ENCODE data around the gene LY6G5B. TPM values are rescaled to one million over a fixed set of nuclear protein-coding genes. Genes with fewer than 3 reads are reported as not detected.

LY6G5B gene
- total RNA-seq, 4 donors from 2014 or later, result 2.9 to 4.0 (median 3.2) TPM

GRCh38 chr6:31622684-31623091 is 47.1 kb upstream of the LY6G5B start:
- peak overlapping the region; percentile 92 to 99 (median 96) for H3K27ac ChIP-seq (replicated peaks in 1 of 4)
- H3K9me3 ChIP-seq, result no peaks in the 10 kb centered on the region
- intact Hi-C loops (cut with DNase I), result no loop called here
- H3K36me3 ChIP-seq, result peaks cover 42 to 52% (median 48%) of the 10 kb centered on the region in 4 donors
- peaks cover 15 to 32% (median 24%) of the 10 kb centered on the region in 4 donors for H3K4me1 ChIP-seq
- TF ChIP-seq POLR2A (IDR thresholded peaks at IDR 0.05; ENCODE audit: low read depth) (no peak), EP300 (IDR thresholded peaks at IDR 0.05) (no peak), CTCF (IDR thresholded peaks at IDR 0.05) (no peak), POLR2AphosphoS5 (IDR thresholded peaks at IDR 0.05) (no peak)
- DNase-seq (ENCODE audit: extremely low spot score), result no peak
- H3K4me3 ChIP-seq, result no peak overlapping the region
- H3K27me3 ChIP-seq, result no peaks in the 10 kb centered on the region
- WGBS, result 42% methylated on average over 10 of the region's 10 CpGs

- no peak overlapping the region for H3K4me3 ChIP-seq
- no peaks in the 10 kb centered on the region for H3K27me3 ChIP-seq
- H3K36me3 ChIP-seq, result peaks cover 55 to 66% (median 62%) of the 10 kb centered on the region in 4 donors
- peaks cover 15 to 32% (median 23%) of the 10 kb centered on the region in 4 donors for H3K4me1 ChIP-seq
- 79% methylated on average over 10 of the region's 10 CpGs for WGBS
- no peak overlapping the region for H3K27ac ChIP-seq (replicated peaks in 1 of 4)
- no peak for TF ChIP-seq POLR2A (IDR thresholded peaks at IDR 0.05; ENCODE audit: low read depth)
- TF ChIP-seq CTCF (IDR thresholded peaks at IDR 0.05), result no peak
- TF ChIP-seq EP300 (IDR thresholded peaks at IDR 0.05), result no peak
- no peak for TF ChIP-seq POLR2AphosphoS5 (IDR thresholded peaks at IDR 0.05)
- H3K9me3 ChIP-seq, result no peaks in the 10 kb centered on the region
- DNase-seq (ENCODE audit: extremely low spot score), result no peak
- intact Hi-C loops (cut with DNase I), result no loop called here
These were observed 45.7 kb upstream of the LY6G5B start for GRCh38 chr6:31624070-31624469.

GRCh38 chr6:31626952-31627351 is 42.8 kb upstream of the LY6G5B start:
- DNase-seq (ENCODE audit: extremely low spot score), result no peak
- Histone ChIP-seq H3K9me3 (no peaks in the 10 kb centered on the region), H3K36me3 (peaks cover 81 to 95% (median 91%) of the 10 kb centered on the region in 4 donors), H3K27me3 (no peaks in the 10 kb centered on the region), H3K27ac (replicated peaks in 1 of 4) (no peak overlapping the region), H3K4me1 (peaks cover 6 to 19% (median 11%) of the 10 kb centered on the region in 4 donors), H3K4me3 (no peak overlapping the region)
- 86% methylated on average over 10 of the region's 10 CpGs for WGBS
- TF ChIP-seq CTCF (IDR thresholded peaks at IDR 0.05) (no peak), EP300 (IDR thresholded peaks at IDR 0.05) (no peak), POLR2A (IDR thresholded peaks at IDR 0.05; ENCODE audit: low read depth) (no peak), POLR2AphosphoS5 (IDR thresholded peaks at IDR 0.05) (no peak)
- intact Hi-C loops (cut with DNase I), result no loop called here

- intact Hi-C loops (cut with DNase I), result no loop called here
- H3K36me3 ChIP-seq, result peaks cover 83 to 100% (median 98%) of the 10 kb centered on the region in 4 donors
- H3K4me3 ChIP-seq, result no peak overlapping the region
- no peak for TF ChIP-seq CTCF (IDR thresholded peaks at IDR 0.05)
- TF ChIP-seq POLR2A (IDR thresholded peaks at IDR 0.05; ENCODE audit: low read depth), result no peak
- TF ChIP-seq EP300 (IDR thresholded peaks at IDR 0.05), result no peak
- TF ChIP-seq POLR2AphosphoS5 (IDR thresholded peaks at IDR 0.05), result no peak
- H3K27me3 ChIP-seq, result no peaks in the 10 kb centered on the region
- WGBS, result 86% methylated on average over 17 of the region's 19 CpGs
- peaks cover 0 to 13% (median 4%) of the 10 kb centered on the region in 4 donors for H3K4me1 ChIP-seq
- DNase-seq (ENCODE audit: extremely low spot score), result no peak
- H3K27ac ChIP-seq (replicated peaks in 1 of 4), result no peak overlapping the region
- H3K9me3 ChIP-seq, result no peaks in the 10 kb centered on the region
These were observed 42.0 kb upstream of the LY6G5B start for GRCh38 chr6:31627690-31628287.
